K562 (cell line): Measurements from ENCODE around the gene METRNL. TPM values are rescaled to one million over a fixed set of nuclear protein-coding genes. Genes with fewer than 3 reads are reported as not detected.
"Not testable (repeated sequence)": the region's sequence is repeated elsewhere in the genome, so short reads cannot be mapped to it uniquely, and the experiment has no call there.

Experiments
- ATAC-seq: fragments of 200-7000 bp; cut with Tn5 transposase; 3 replicates; pipeline ENCODE4 v1.9.1; 2020; ENCODE audit warnings: moderate library complexity
- BruUV-seq: library from RNA; stranded (reverse); fragments of 400-500 nt; replicated peaks from 2 replicates; lab custom pipeline; 2021; lab: Mats Ljungman, UMichigan
- CTCF ChIA-PET: fragments of 300-600 bp; formaldehyde crosslinking; extraction: SDS; loops from one replicate; lab custom pipeline; 2021; ENCODE audit warnings: low intra/inter-chr PET ratio; lab: Yijun Ruan, JAX
- POLR2A ChIA-PET: fragments of 300-600, 350-650 bp; sonication (Branson Sonifier 250); formaldehyde crosslinking; extraction: SDS; loops from one replicate; lab custom pipeline; 2021; ENCODE audit warnings: antibody characterized with exemption, inconsistent platforms; lab: Yijun Ruan, JAX
- DNase-seq, 4 experiments: peaks; one replicate each; pipeline versions ENCODE4 v3.0.0 to v3.0.0-alpha.2; 2011 to 2018; ENCODE audit warnings: low spot score in 3 of 4, mixed read lengths in 3 of 4; ENCODE audit errors: extremely low read depth in 1 of 4
- FAIRE-seq: peaks from 2 replicates; lab custom pipeline; 2011; peaks lifted over from hg19 to GRCh38; lab: Jason Lieb, UNC
- H2AFZ ChIP-seq: 2 replicates; pipeline ENCODE4 v1.6.0; 2011; ENCODE audit warnings: low read depth, low read length, control low read depth, inconsistent platforms
- H3K27ac ChIP-seq: fragments of 200-600 bp; 3 replicates; pipeline ENCODE4 v1.8.0; 2011; ENCODE audit warnings: low read depth, mild to moderate bottlenecking, control low read depth, inconsistent platforms, low read length, moderate library complexity, mixed read lengths; ENCODE audit errors: extremely low read depth
- H3K27me3 ChIP-seq, 2 experiments: fragments of 300-600 bp in 1 of 2; 2 replicates in 1 of 2; 3 replicates in 1 of 2; pipeline versions ENCODE4 v1.6.0 to v1.8.0; 2011; ENCODE audit warnings: inconsistent platforms in 2 of 2, low read length in 2 of 2, mild to moderate bottlenecking in 1 of 2, mixed read lengths in 1 of 2, moderate library complexity in 1 of 2; ENCODE audit not compliant: control insufficient read depth in 2 of 2, insufficient read depth in 2 of 2
- H3K36me3 ChIP-seq: fragments of 300-600 bp; 3 replicates; pipeline ENCODE4 v1.8.0; 2011; ENCODE audit warnings: mild to moderate bottlenecking, low read length, inconsistent platforms; ENCODE audit not compliant: control insufficient read depth, insufficient read depth
- H3K4me1 ChIP-seq, 2 experiments: fragments of 200-600 bp in 1 of 2; replicated peaks in 1 of 2; 2 replicates in 1 of 2; 3 replicates in 1 of 2; pipeline versions ENCODE4 v1.5.1 to v1.8.0; 2011; ENCODE audit warnings: inconsistent platforms in 2 of 2, low read length in 2 of 2, mild to moderate bottlenecking in 1 of 2, mixed read lengths in 1 of 2, moderate library complexity in 1 of 2; ENCODE audit not compliant: control insufficient read depth in 2 of 2, insufficient read depth in 2 of 2
- H3K4me2 ChIP-seq: 2 replicates; pipeline ENCODE4 v1.6.1; 2011; ENCODE audit warnings: low read length, control low read depth, inconsistent platforms, mixed read lengths; ENCODE audit not compliant: insufficient read depth
- H3K4me3 ChIP-seq: fragments of 200-600 bp; sonication (generic), shearing (Covaris generic); 2 replicates; pipeline ENCODE4 v1.5.1; 2016; ENCODE audit warnings: control low read depth, inconsistent platforms
- H3K79me2 ChIP-seq: fragments of 200-600 bp; 3 replicates; pipeline ENCODE4 v1.8.0; 2011; ENCODE audit warnings: low read length, inconsistent platforms; ENCODE audit not compliant: control insufficient read depth, insufficient read depth
- H3K9ac ChIP-seq, 2 experiments: 2 replicates each; pipeline versions ENCODE4 v1.6.0 to v1.6.1; 2011; ENCODE audit warnings: low read depth in 2 of 2, low read length in 2 of 2, control low read depth in 1 of 2, inconsistent platforms in 1 of 2, mild to moderate bottlenecking in 1 of 2, mixed read lengths in 1 of 2; ENCODE audit not compliant: insufficient read depth in 1 of 2
- H3K9me1 ChIP-seq: one replicate; pipeline ENCODE4 v1.6.0; 2011; ENCODE audit warnings: inconsistent platforms, mild to moderate bottlenecking, low read length, moderate library complexity; ENCODE audit not compliant: control insufficient read depth, insufficient read depth
- H3K9me3 ChIP-seq: replicated peaks from 2 replicates; pipeline ENCODE4 v1.5.1; 2011; ENCODE audit warnings: low read depth, low read length, inconsistent platforms; ENCODE audit not compliant: control insufficient read depth, insufficient read depth
- H4K20me1 ChIP-seq: replicated peaks from 2 replicates; pipeline ENCODE4 v1.6.1; 2011; ENCODE audit warnings: low read length, inconsistent platforms, mixed read lengths; ENCODE audit not compliant: control insufficient read depth, insufficient read depth
- ARID3B ChIP-seq: fragments of 250-450 bp; sonication (Bioruptor Pico); IDR thresholded peaks from 2 replicates; pipeline ENCODE4 v1.4.0; 2020; ENCODE audit warnings: borderline replicate concordance
- CREB3 ChIP-seq: fragments of 450-650 bp; conservative IDR thresholded peaks from 2 replicates; pipeline ENCODE4 v1.6.1; 2016; ENCODE audit warnings: missing genetic modification characterization, low read depth, mild to moderate bottlenecking, missing compliant biosample characterization, moderate library complexity
- EP300 ChIP-seq: IDR thresholded peaks from 2 replicates; pipeline ENCODE4 v1.6.1; 2012; ENCODE audit warnings: low read length, improper control_type of control experiment
- GTF2B ChIP-seq: IDR thresholded peaks from 2 replicates; pipeline ENCODE4 v1.6.1; 2011; ENCODE audit not compliant: insufficient read length; ENCODE audit errors: extremely low read depth
- MXI1 ChIP-seq: IDR thresholded peaks from 2 replicates; pipeline ENCODE4 v1.6.1; 2011; ENCODE audit warnings: low read depth, mild to moderate bottlenecking, improper control_type of control experiment, low read length
- PHF20 ChIP-seq: fragments of 450-650 bp; IDR thresholded peaks from 2 replicates; pipeline ENCODE4 v1.6.1; 2018; ENCODE audit not compliant: partially characterized antibody
- PTTG1 ChIP-seq: fragments of 450-650 bp; IDR thresholded peaks from 2 replicates; pipeline ENCODE4 v1.6.1; 2016; ENCODE audit warnings: low read depth, mild to moderate bottlenecking, missing genetic modification characterization, missing compliant biosample characterization
- SIN3B ChIP-seq: fragments of 450-650 bp; IDR thresholded peaks from 2 replicates; pipeline ENCODE4 v1.6.1; 2017; ENCODE audit warnings: low read depth, mild to moderate bottlenecking, moderate library complexity
- ZBTB26 ChIP-seq: fragments of 450-650 bp; formaldehyde crosslinking; IDR thresholded peaks from 2 replicates; pipeline ENCODE4 v1.4.0; 2022; ENCODE audit warnings: missing genetic modification characterization
- WGBS: fragments of 100-300 bp; shearing (Covaris generic); methylation state at CpG from one replicate; pipeline ENCODE4 v1.1.6; 2016; ENCODE audit warnings: low coverage, mixed read lengths; ENCODE audit not compliant: insufficient coverage; ENCODE audit errors: missing lambda C conversion rate; 5-methylcytosine and 5-hydroxymethylcytosine counted together
- in situ Hi-C: fragments of 300-500 bp; cut with MboI; formaldehyde crosslinking; loops from 4 replicates; pipeline ENCODE4 v1.15.0; 2018; ENCODE audit warnings: inconsistent platforms, mixed read lengths
- intact Hi-C: fragments of 100-400 bp; cut with micrococcal nuclease; formaldehyde crosslinking; loops from 2 replicates; pipeline ENCODE4 v1.14.2; 2022
- polyA plus RNA-seq, 8 experiments: library from polyadenylated mRNA; depleted of rRNA in 4 of 8; stranded (reverse) in 5 of 8; unstranded in 3 of 8; fragments of >200 nt; fragmentation: Nextera tagmentation in 2 of 8; fragmentation: Illumina TruSeq in 1 of 8; extraction: Ambion mirVana in 2 of 8; extraction: Trizol in 1 of 8; gene quantifications; 2 replicates each; pipeline versions ENCODE4 v1.2.1 to v1.2.3, GENCODE V29; 2011 to 2014; ENCODE audit warnings: inconsistent platforms in 1 of 8, missing spikeins in 1 of 8
- total RNA-seq, 7 experiments: library from RNA; depleted of rRNA in 6 of 7; stranded (reverse); fragments of >200 nt in 6 of 7; fragmentation: Illumina TruSeq in 2 of 7; extraction: Trizol in 2 of 7; gene quantifications; 2 replicates each; pipeline versions ENCODE4 v1.2.1 to v1.2.3, GENCODE V29; 2011 to 2021; ENCODE audit warnings: low replicate concordance in 1 of 7

Gene METRNL
- total and polyA plus RNA-seq, 9 of the 15 experiments (the other 6 are each of a cell fraction or from before 2014, with no cell fraction given): 0.17 to 31.8 (median 2.9) TPM

GRCh38 chr17:83138820-83139219, 59.4 kb downstream of the METRNL start (continued):
- TF ChIP-seq GTF2B: no peak
- TF ChIP-seq PTTG1 (tag): no peak
- TF ChIP-seq CREB3 (tag): no peak
- no peak for TF ChIP-seq ARID3B
- TF ChIP-seq EP300: no peak
- TF ChIP-seq SIN3B: no peak
- no peak for TF ChIP-seq ZBTB26 (CRISPR knock-in tag)
- TF ChIP-seq MXI1: no peak
- no peak for TF ChIP-seq PHF20

GRCh38 chr17:83139541-83140248, 60.3 kb downstream of the METRNL start:
- intact Hi-C loops: not testable (repeated sequence)

More at GRCh38 chr17:83139541-83140248, 60.3 kb downstream of the METRNL start:
- DNase-seq, H2AFZ ChIP-seq, ATAC-seq, H4K20me1 ChIP-seq, CTCF ChIA-PET, H3K4me2 ChIP-seq, H3K36me3 ChIP-seq, FAIRE-seq, BruUV-seq, H3K9ac ChIP-seq, H3K9me1 ChIP-seq, H3K79me2 ChIP-seq, H3K4me3 ChIP-seq, H3K27ac ChIP-seq, in situ Hi-C loops: not testable (repeated sequence)
- Histone ChIP-seq H3K4me1 (peaks cover 0 to 12% of the 10 kb centered on the region in 2 experiments; a peak in 2 of 5 replicates), H3K9me3 (peaks cover 11% of the 10 kb centered on the region), H3K27me3 (peaks cover 18 to 42% of the 10 kb centered on the region in 2 experiments; a peak in 4 of 5 replicates)
- POLR2A ChIA-PET: interaction anchor here (0.5 to 2.8 kb wide), 4 partner anchors 10 to 418 kb away, joined by 3 to 10 read pairs (median 4); no protein-coding TSS in a partner anchor
- 22% methylated on average over 21 of the region's 31 CpGs for WGBS
